SJCRH30 (cell line): Measurements from ENCODE around the gene MGAT5B. TPM values are rescaled to one million over a fixed set of nuclear protein-coding genes. Genes with fewer than 3 reads are reported as not detected.

ENCODE experiments used
- total RNA-seq: library from RNA; depleted of rRNA; stranded (reverse); fragments of >200 nt; shearing (Covaris generic); gene quantifications from 2 replicates; pipeline ENCODE4 v1.2.3, GENCODE V29; 2014; rRNA removed

Gene MGAT5B
- total RNA-seq, 1 experiment from 2014 or later, result 1.2 TPM

Other genes starting within 250 kb of the MGAT5B start
- gene ST6GALNAC1, start 224.6 kb upstream of the MGAT5B start, total RNA-seq, result not detected in 2 replicates
- 245 and 247 TPM in 2 replicates for gene MXRA7, start 157.4 kb upstream of the MGAT5B start, total RNA-seq
- gene JMJD6, start 141.8 kb upstream of the MGAT5B start, total RNA-seq, result 36.4 and 39.8 TPM in 2 replicates
- 33.3 and 39.5 TPM in 2 replicates for gene METTL23, start 141.6 kb upstream of the MGAT5B start, total RNA-seq
- gene SRSF2, start 131.1 kb upstream of the MGAT5B start, total RNA-seq, result 516 and 599 TPM in 2 replicates
- 35.5 and 40.4 TPM in 2 replicates for gene MFSD11, start 130.3 kb upstream of the MGAT5B start, total RNA-seq